ENCODE measurements around the gene MYO9B. TPM values are rescaled to one million over a fixed set of nuclear protein-coding genes. Genes with fewer than 3 reads are reported as not detected.

Gene MYO9B
- total RNA-seq, 1 experiment from 2014 or later = 74.6 TPM

DNA sequence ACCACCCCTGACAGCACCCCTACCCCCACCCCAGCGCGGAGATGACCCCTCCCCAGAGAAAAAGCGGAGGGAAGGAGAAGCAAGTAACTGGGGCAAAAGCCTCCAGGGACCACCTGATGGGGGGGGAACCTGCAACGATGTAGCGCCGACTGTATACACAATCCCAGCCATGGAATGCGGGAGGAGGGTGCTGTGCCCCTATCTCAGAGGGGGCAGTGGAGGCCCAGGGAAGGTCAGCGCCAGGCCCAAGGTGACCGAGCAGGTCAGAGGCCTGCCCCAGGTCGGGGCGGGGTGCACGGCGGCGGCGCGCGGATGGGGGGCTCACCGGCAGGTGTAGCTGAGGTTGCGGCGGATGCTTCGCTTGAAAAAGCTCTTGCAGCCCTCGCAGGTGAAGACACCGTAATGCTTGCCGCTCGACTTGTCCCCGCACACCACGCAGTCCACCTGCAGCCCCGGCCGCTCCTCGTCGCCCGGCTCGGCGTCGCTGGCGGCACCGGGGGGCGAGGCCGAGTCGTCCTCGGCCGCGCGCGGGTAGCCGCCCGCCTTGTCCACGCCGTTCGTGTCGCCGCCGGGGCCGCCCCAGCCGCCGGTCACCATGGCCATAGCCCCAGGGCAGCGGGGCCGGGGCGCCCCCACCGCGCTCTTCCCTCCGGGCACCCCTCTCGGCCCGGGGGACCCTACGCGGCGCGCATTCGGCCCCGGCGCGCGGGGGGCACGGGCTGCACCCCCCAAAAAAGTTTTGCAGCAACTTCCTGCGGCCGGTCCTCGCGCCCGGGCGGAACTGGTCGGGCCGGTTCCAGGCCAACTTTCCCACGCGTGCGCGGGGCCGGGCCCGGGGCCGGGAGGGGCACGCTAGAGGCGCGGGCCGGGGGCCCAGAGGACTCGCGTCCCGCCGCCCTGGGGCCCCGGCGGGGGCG, 169.3 kb downstream of the MYO9B start:
- H2AFZ ChIP-seq (ENCODE audit: low read depth, low read length, poor library complexity, severe bottlenecking) = no peak overlapping the region
- POLR2A ChIA-PET = interaction anchor here (0.9 to 1.7 kb wide), 2 partner anchors 10 to 64 kb away, joined by 5 to 7 read pairs; partner anchors contain the start of gene DDA1
- H3K9me3 ChIP-seq (ENCODE audit: control insufficient read depth in 1 of 2, insufficient read depth in 1 of 2, low read depth in 1 of 2, low read length in 2 of 2) = no peaks in the 10 kb centered on the region
- peaks cover 47% of the 10 kb centered on the region for H3K79me2 ChIP-seq (ENCODE audit: insufficient read depth, low read length)
- ATAC-seq (no peak), DNase-seq (ENCODE audit: low read depth, low spot score) (no peak)
- H3K9ac ChIP-seq (ENCODE audit: low read length) = peak overlapping the region; percentile 86
- H3K27me3 ChIP-seq (ENCODE audit: insufficient read depth, low read length) = no peaks in the 10 kb centered on the region
- H3K27ac ChIP-seq (ENCODE audit: low read depth, low read length) = peak overlapping the region; percentile 91
- intact Hi-C loops (cut with micrococcal nuclease) = loop anchor here (1.0 kb wide), 1 partner anchor 19 kb away; the partner anchor contains the start of gene OCEL1
- CTCF ChIA-PET = no interaction called here
- peaks cover 50 to 70% of the 10 kb centered on the region in 2 experiments for H3K4me1 ChIP-seq (ENCODE audit: control insufficient read depth in 1 of 2, insufficient read depth in 2 of 2, low read length in 2 of 2)
- H4K20me1 ChIP-seq (ENCODE audit: insufficient read depth) = no peaks in the 10 kb centered on the region
- peak overlapping the region; percentile 99 for H3K4me2 ChIP-seq (ENCODE audit: low read length)
- peaks cover 0 to 3% of the 10 kb centered on the region in 2 experiments; a peak in 1 of 4 replicates for H3K36me3 ChIP-seq (ENCODE audit: control insufficient read depth in 1 of 2, insufficient read depth in 2 of 2, low read length in 2 of 2)
- TF ChIP-seq JUND (IDR thresholded peaks at IDR 0.05) = no peak
- TF ChIP-seq TCF7L2 (IDR thresholded peaks at IDR 0.05; ENCODE audit: borderline replicate concordance, extremely low read depth, insufficient read depth, insufficient read length) = no peak
- no peak; the same call in 1 of the 2 replicates for TF ChIP-seq ZFX (IDR thresholded peaks at IDR 0.05)
- TF ChIP-seq SP1 (IDR thresholded peaks at IDR 0.05; ENCODE audit: low read depth) = no peak
- TF ChIP-seq ZNF274 (IDR thresholded peaks at IDR 0.05; ENCODE audit: low read depth, low read length) = no peak
- TF ChIP-seq POLR2AphosphoS5 (IDR thresholded peaks at IDR 0.05; ENCODE audit: low read depth, low read length) = no peak
- TF ChIP-seq FOSL1 (IDR thresholded peaks at IDR 0.05; ENCODE audit: low read depth) = no peak
- TF ChIP-seq, protein P1, sequence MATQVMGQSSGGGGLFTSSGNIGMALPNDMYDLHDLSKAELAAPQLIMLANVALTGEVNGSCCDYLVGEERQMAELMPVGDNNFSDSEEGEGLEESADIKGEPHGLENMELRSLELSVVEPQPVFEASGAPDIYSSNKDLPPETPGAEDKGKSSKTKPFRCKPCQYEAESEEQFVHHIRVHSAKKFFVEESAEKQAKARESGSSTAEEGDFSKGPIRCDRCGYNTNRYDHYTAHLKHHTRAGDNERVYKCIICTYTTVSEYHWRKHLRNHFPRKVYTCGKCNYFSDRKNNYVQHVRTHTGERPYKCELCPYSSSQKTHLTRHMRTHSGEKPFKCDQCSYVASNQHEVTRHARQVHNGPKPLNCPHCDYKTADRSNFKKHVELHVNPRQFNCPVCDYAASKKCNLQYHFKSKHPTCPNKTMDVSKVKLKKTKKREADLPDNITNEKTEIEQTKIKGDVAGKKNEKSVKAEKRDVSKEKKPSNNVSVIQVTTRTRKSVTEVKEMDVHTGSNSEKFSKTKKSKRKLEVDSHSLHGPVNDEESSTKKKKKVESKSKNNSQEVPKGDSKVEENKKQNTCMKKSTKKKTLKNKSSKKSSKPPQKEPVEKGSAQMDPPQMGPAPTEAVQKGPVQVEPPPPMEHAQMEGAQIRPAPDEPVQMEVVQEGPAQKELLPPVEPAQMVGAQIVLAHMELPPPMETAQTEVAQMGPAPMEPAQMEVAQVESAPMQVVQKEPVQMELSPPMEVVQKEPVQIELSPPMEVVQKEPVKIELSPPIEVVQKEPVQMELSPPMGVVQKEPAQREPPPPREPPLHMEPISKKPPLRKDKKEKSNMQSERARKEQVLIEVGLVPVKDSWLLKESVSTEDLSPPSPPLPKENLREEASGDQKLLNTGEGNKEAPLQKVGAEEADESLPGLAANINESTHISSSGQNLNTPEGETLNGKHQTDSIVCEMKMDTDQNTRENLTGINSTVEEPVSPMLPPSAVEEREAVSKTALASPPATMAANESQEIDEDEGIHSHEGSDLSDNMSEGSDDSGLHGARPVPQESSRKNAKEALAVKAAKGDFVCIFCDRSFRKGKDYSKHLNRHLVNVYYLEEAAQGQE (IDR thresholded peaks at IDR 0.05; ENCODE audit: low read depth) = no peak
- no peak for TF ChIP-seq POLR2A (IDR thresholded peaks at IDR 0.05; ENCODE audit: borderline replicate concordance, extremely low read depth, insufficient read depth, insufficient read length)
- TF ChIP-seq, protein P2, sequence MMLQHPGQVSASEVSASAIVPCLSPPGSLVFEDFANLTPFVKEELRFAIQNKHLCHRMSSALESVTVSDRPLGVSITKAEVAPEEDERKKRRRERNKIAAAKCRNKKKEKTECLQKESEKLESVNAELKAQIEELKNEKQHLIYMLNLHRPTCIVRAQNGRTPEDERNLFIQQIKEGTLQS (IDR thresholded peaks at IDR 0.05) = no peak
- TF ChIP-seq SRF (IDR thresholded peaks at IDR 0.05; ENCODE audit: low read depth) = no peak
- TF ChIP-seq, protein P3, sequence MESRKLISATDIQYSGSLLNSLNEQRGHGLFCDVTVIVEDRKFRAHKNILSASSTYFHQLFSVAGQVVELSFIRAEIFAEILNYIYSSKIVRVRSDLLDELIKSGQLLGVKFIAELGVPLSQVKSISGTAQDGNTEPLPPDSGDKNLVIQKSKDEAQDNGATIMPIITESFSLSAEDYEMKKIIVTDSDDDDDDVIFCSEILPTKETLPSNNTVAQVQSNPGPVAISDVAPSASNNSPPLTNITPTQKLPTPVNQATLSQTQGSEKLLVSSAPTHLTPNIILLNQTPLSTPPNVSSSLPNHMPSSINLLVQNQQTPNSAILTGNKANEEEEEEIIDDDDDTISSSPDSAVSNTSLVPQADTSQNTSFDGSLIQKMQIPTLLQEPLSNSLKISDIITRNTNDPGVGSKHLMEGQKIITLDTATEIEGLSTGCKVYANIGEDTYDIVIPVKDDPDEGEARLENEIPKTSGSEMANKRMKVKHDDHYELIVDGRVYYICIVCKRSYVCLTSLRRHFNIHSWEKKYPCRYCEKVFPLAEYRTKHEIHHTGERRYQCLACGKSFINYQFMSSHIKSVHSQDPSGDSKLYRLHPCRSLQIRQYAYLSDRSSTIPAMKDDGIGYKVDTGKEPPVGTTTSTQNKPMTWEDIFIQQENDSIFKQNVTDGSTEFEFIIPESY (IDR thresholded peaks at IDR 0.05; ENCODE audit: extremely low read depth, insufficient replicate concordance, low read length) = no peak
- H3K9me2 ChIP-seq (ENCODE audit: insufficient read depth) = no peaks in the 10 kb centered on the region
- no TSS peak for BruUV-seq (replicated peaks)
- RAD21 ChIA-PET (ENCODE audit: low non-redundant PET in 1 of 2, low total read pairs in 2 of 2, uncharacterized antibody in 2 of 2, unreplicated experiment in 2 of 2) = interaction anchor here in 1 of 2 experiments (0.5 kb wide), 1 partner anchor 192 kb away, joined by 3 read pairs; no protein-coding TSS in a partner anchor
- peak overlapping the region; percentile 87 to 94 for H3K4me3 ChIP-seq (replicated peaks in 1 of 2; ENCODE audit: low read depth in 1 of 2, low read length in 2 of 2)

All from HCT116 (cell line).